Small intestine (tissue), 7 donors: Measurements from ENCODE around the gene SLC25A47. TPM values are rescaled to one million over a fixed set of nuclear protein-coding genes. Genes with fewer than 3 reads are reported as not detected.
A peak's percentile ranks its signal among the peaks of the same experiment; 100 is the strongest.
"Not testable (repeated sequence)": the region's sequence is repeated elsewhere in the genome, so short reads cannot be mapped to it uniquely, and the experiment has no call there.

ENCODE experiments used
- DNase-seq, 2 donors: peaks; one replicate each; pipeline versions ENCODE4 v3.0.0 to v3.0.0-alpha.2; 2013
- FAIRE-seq: peaks from 2 replicates; lab custom pipeline; 2012; peaks lifted over from hg19 to GRCh38; lab: Jason Lieb, UNC
- H3K27ac ChIP-seq, 3 donors: one replicate each; pipeline ENCODE4 v1.5.1; 2013; ENCODE audit warnings: low read length in 2 of 3, mild to moderate bottlenecking in 2 of 3, control low read depth in 1 of 3, inconsistent platforms in 1 of 3, low read depth in 1 of 3, moderate library complexity in 1 of 3
- H3K27me3 ChIP-seq, 3 donors: one replicate each; pipeline ENCODE4 v1.6.1; 2013; ENCODE audit warnings: low read length in 3 of 3, inconsistent platforms in 1 of 3; ENCODE audit not compliant: control insufficient read depth in 3 of 3, insufficient read depth in 3 of 3
- H3K36me3 ChIP-seq, 3 donors: one replicate each; pipeline ENCODE4 v1.6.1; 2013; ENCODE audit warnings: low read length in 3 of 3, inconsistent platforms in 1 of 3, low read depth in 1 of 3, mild to moderate bottlenecking in 1 of 3, moderate library complexity in 1 of 3; ENCODE audit not compliant: control insufficient read depth in 3 of 3, insufficient read depth in 2 of 3
- H3K4me1 ChIP-seq, 3 donors: one replicate each; pipeline ENCODE4 v1.6.1; 2013; ENCODE audit warnings: low read length in 2 of 3, inconsistent platforms in 1 of 3, low read depth in 1 of 3, mild to moderate bottlenecking in 1 of 3, moderate library complexity in 1 of 3; ENCODE audit not compliant: control insufficient read depth in 3 of 3, insufficient read depth in 2 of 3
- H3K4me3 ChIP-seq, 3 donors: one replicate each; pipeline ENCODE4 v1.5.1; 2013; ENCODE audit warnings: low read length in 3 of 3, control low read depth in 1 of 3, inconsistent platforms in 1 of 3, low read depth in 1 of 3, mild to moderate bottlenecking in 1 of 3, moderate library complexity in 1 of 3
- H3K9me3 ChIP-seq, 2 donors: one replicate each; pipeline ENCODE4 v1.6.1; 2013; ENCODE audit warnings: low read depth in 1 of 2, low read length in 1 of 2; ENCODE audit not compliant: control insufficient read depth in 2 of 2, insufficient read depth in 1 of 2
- WGBS, 3 donors: extraction: QIAGEN DNeasy Blood & Tissue Kit; methylation state at CpG; one replicate each; pipeline ENCODE4 v1.1.7; 2013; 5-methylcytosine and 5-hydroxymethylcytosine counted together
- polyA plus RNA-seq, 4 donors: library from polyadenylated mRNA; stranded (reverse) in 3 of 4; unstranded in 1 of 4; fragments of 200-250 nt in 3 of 4; fragments of 120-200 nt in 1 of 4; gene quantifications; one replicate each; pipeline versions ENCODE4 v1.2.1 to v1.2.3, GENCODE V29; 2013
- donor health status: healthy with polysubstance abuse.
- donor health status: control.
- donor health status: control.
- donor health status: Bipolar disorder and iron deficiency.
- donor health status: healthy.

Gene SLC25A47
- polyA plus RNA-seq, 4 donors = 0.38 to 1.6 (median 0.80) TPM

DNA sequence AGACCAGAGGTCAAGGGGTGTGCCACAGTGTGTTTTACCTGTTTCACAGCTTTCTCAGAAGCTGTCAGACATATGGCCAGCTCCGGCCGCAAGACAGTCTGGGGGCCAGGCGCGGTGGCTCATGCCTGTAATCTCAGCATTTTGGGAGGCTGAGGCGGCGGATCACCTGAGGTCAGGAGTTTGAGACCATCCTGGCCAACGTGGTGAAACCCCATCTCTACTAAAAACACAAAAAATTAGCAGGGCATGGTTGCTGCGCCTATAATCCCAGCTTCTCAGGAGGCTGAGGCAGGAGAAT lies 35.2 kb upstream of the SLC25A47 start:
- not testable (repeated sequence) for H3K27ac ChIP-seq, H3K4me3 ChIP-seq, H3K27me3 ChIP-seq, H3K9me3 ChIP-seq, FAIRE-seq, DNase-seq
- 80 to 89% (median 84%) methylated on average over 8 of the region's 8 CpGs for WGBS, 3 donors
- H3K4me1 ChIP-seq = peaks cover 0 to 29% (median 0%) of the 10 kb centered on the region in 3 donors
- H3K36me3 ChIP-seq = peaks cover 0 to 35% (median 2%) of the 10 kb centered on the region in 3 donors

DNA sequence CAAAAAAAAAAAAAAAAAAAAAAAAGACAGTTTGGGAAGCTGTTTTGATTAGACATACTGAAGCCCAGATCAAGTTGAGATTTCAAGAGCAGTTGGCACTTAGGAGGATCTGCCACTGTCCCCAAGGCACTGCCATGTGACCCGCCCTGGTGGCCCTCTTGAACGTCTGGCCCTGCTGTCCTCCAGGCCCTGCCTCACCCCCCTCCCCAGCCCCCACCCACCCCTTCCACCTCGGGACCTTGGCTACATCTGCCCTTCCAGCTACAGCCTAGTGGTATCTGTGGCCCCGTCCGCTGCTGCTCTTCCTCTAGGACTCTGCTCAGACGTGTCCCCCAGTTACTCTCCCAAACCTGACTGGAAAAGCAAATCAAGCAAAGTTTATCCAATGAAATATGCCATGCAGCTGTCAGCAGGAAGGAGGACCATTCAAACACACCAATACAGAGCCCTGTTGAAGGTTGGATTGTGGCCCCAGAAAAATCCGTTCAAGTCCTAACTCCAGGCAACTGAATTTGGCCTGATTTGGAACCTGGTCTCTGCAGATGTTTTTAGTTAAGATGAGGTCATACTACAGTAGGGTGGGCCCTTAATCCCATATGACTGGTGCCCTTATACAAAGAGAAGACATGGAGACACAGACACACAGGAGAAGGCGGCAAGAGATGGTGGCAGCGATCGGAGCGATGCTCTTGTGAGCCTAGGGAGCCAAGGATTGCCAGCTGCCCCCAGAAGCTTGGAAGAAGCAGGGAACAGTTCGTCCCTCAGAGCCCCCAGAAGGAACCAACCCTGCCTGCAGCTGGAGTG lies 34.6 kb upstream of the SLC25A47 start:
- H3K4me1 ChIP-seq = peaks cover 0 to 29% (median 0%) of the 10 kb centered on the region in 3 donors
- FAIRE-seq (no peak), DNase-seq (no peak)
- no peak overlapping the region for H3K27ac ChIP-seq
- no peaks in the 10 kb centered on the region for H3K9me3 ChIP-seq
- H3K4me3 ChIP-seq = no peak overlapping the region
- peaks cover 0 to 31% (median 2%) of the 10 kb centered on the region in 3 donors for H3K36me3 ChIP-seq
- 80 to 87% (median 85%) methylated on average over 11 to 12 of the region's 12 CpGs for WGBS, 3 donors
- H3K27me3 ChIP-seq = no peaks in the 10 kb centered on the region

DNA sequence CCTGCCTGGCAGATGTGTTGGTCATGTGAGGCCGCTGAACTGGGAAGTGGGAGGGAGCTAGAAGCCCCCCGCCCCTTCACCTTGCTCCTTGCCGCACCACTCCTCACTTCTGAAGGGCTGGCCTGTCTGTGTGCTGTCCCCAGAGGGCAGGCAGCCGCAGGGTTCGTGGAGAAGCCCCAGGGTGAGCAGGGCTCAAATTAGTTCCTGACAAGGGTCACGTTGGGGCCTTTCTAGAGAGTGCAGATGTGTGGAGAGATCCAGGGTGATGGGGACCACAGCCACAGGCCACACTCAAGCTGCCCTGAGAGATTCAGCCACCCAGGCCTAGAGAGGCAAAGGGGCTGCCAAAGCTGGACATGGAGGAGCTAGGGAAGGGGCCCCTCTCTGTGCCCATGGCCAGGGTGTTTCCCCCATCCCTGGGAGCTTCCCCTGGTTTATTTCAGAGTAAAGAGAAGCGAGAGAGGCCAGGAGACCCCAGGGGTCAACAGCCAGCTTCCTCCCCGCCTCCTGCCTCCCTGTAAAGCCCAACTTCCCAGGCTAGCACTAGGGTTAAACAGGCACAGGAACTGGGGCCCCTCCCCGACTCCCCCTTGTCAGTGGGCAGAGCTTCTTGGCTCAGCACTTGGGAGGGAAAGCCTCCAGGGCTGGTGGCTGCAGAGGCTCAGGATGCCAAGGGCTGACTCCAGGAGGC lies 33.1 kb upstream of the SLC25A47 start:
- no peak for FAIRE-seq
- Histone ChIP-seq H3K4me1 (peaks cover 0 to 21% (median 0%) of the 10 kb centered on the region in 3 donors), H3K27ac (no peak overlapping the region), H3K4me3 (no peak overlapping the region), H3K27me3 (no peaks in the 10 kb centered on the region), H3K36me3 (peaks cover 0 to 34% (median 2%) of the 10 kb centered on the region in 3 donors), H3K9me3 (no peaks in the 10 kb centered on the region)
- 76 to 86% (median 81%) methylated on average over 9 of the region's 9 CpGs for WGBS, 3 donors
- DNase-seq = no peak

DNA sequence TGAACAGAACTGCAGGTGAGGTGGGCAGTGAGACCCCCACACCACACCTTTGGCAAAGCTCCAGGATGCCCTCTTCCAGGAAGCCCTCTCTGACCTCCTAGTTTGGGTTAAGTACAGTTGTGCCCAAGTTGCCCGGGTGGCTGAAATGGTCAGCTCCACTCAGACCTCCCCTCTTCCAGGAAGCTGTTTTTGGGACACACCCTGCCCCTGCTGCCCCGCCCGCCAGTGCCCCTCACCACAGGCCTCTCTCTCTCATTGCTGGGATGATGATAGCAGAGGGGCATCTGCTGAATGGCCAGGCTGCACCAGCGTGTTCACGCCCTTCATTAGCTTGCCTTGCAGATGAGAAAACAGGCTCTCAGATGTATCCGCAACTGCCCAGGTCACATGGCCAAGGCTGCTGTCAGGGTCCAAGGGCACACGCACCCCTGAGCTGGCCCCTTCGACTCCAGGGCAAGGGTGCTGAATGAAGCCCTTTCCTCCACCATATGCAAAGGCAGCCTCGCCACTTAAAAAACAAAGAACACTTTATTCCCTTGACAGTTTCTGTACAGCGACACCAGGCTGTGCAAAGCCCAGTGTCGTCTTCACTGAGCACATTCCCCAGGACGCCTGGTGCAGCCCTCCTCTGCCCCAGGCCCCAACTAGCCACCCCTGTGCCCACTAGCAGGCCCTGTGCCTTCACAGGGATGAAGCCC lies 32.4 kb upstream of the SLC25A47 start:
- H3K9me3 ChIP-seq = no peaks in the 10 kb centered on the region
- peaks cover 0 to 20% (median 0%) of the 10 kb centered on the region in 3 donors for H3K4me1 ChIP-seq
- H3K27ac ChIP-seq = no peak overlapping the region
- peak in 1 of 2 donors; percentile 28 for DNase-seq
- peaks cover 0 to 36% (median 2%) of the 10 kb centered on the region in 3 donors for H3K36me3 ChIP-seq
- no peak overlapping the region for H3K4me3 ChIP-seq
- 83 to 92% (median 89%) methylated on average over 11 to 12 of the region's 12 CpGs for WGBS, 3 donors
- no peak for FAIRE-seq
- H3K27me3 ChIP-seq = no peaks in the 10 kb centered on the region

DNA sequence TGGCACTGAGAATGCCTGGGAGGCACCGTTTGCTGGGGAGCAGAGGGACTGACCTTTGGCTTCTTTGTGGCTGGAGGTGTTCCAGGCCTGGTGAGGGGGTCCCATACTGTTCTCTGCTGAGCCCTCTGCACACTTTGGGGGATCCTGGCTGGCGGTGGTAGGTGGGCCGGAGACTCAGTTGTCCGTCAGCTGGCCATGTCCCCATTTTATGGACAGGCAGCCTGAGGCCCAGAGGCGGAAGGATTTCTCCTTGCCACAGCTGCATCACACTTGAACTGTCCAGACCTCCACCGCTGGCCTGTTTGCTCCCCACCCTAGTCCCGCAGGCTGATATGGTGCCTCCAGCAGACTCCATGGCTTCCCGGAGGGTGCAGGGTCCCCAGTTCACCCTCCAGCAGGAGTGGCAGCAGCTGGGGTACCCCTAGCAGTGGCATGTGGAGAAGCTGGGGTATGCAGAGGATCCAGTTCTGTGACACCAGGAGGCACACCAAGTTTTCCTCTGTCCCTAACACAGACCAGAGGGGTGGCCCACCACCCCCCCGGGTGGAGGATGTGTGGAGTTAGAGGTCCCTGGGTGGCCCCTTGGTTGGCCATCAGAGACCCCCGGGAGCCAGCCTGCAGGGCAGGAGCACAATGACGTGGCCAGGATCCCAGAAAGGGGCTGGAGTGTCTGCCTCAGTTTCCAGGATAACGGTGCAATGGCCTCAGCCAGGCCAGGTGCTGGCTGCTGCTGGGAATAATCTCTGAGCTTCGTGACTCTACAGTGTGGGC lies 31.6 kb upstream of the SLC25A47 start:
- 91 to 93% (median 92%) methylated on average over 13 of the region's 13 CpGs for WGBS, 3 donors
- H3K4me1 ChIP-seq = peaks cover 0 to 15% (median 0%) of the 10 kb centered on the region in 3 donors
- H3K36me3 ChIP-seq = peaks cover 0 to 36% (median 2%) of the 10 kb centered on the region in 3 donors
- H3K27ac ChIP-seq = no peak overlapping the region
- FAIRE-seq = no peak
- H3K27me3 ChIP-seq = no peaks in the 10 kb centered on the region
- no peak for DNase-seq
- no peaks in the 10 kb centered on the region for H3K9me3 ChIP-seq
- H3K4me3 ChIP-seq = no peak overlapping the region

DNA sequence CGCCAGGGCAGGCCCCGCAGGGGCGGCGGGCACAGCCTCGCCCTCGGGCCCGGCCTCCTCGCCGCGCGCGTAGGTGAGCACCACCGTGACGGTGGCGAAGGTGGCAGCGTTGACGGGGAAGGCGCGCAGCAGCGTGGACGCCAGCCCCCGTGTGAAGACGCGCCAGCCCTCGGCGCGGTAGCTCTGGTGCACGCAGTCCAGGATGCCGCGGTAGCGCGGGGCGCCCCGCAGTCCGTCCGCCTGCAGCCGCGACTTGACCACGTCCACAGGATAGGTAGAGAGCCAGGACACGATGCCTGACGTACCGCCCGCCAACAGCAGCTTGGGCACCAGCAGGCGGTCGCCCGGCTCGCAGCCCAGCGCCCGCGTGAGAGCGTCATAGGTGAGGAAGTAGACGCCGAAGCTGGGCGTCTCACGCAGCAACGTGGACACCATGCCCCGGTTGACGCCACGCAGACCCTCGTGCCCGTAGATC lies 30.8 kb upstream of the SLC25A47 start:
- 95 to 97% (median 97%) methylated on average over 43 to 61 of the region's 61 CpGs for WGBS, 3 donors
- Histone ChIP-seq H3K27me3 (no peaks in the 10 kb centered on the region), H3K27ac (no peak overlapping the region), H3K9me3 (no peaks in the 10 kb centered on the region), H3K4me3 (no peak overlapping the region), H3K36me3 (peaks cover 0 to 36% (median 2%) of the 10 kb centered on the region in 3 donors), H3K4me1 (peaks cover 0 to 12% (median 0%) of the 10 kb centered on the region in 3 donors)
- DNase-seq (no peak), FAIRE-seq (no peak)

DNA sequence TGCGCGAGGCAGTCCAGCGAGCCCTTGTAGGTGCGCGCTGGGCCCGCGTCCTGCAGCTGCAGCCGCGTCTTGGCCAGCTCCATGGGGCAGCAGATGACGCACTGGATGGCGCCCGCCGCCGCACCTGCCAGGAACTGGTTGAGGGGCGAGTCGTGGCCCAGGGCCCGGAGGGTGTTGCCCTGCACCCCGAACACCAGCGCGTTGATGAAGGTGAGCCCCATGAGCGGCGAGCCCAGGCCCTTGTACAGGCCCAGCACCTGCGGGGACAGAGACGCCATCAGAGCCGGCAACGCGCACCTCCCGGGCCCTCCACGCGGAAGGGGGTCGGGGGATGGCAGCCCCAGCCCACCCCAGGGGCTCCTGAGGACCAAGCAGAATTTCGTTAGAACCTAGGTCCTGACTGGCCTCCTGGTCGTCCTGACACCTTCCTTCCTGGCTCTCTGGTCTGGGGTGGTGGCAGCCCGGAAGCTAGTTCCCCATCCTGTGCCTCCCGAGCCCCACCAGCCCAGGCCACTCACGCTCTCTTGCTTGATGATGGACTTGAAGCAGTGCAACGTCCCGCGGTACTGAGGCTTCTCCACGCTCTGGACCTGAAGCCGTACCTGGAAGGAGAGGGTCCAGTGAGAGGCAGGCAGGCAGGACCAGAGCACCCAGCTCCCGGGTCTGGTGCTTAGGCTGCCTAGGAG lies 30.2 kb upstream of the SLC25A47 start:
- no peaks in the 10 kb centered on the region for H3K9me3 ChIP-seq
- H3K27ac ChIP-seq = no peak overlapping the region
- FAIRE-seq (no peak), DNase-seq (no peak)
- no peaks in the 10 kb centered on the region for H3K27me3 ChIP-seq
- peaks cover 0 to 12% (median 0%) of the 10 kb centered on the region in 3 donors for H3K4me1 ChIP-seq
- no peak overlapping the region for H3K4me3 ChIP-seq
- 95 to 96% (median 96%) methylated on average over 41 to 42 of the region's 42 CpGs for WGBS, 3 donors
- peaks cover 0 to 38% (median 2%) of the 10 kb centered on the region in 3 donors for H3K36me3 ChIP-seq
